Measurements from ENCODE around the gene SQOR.

DNA sequence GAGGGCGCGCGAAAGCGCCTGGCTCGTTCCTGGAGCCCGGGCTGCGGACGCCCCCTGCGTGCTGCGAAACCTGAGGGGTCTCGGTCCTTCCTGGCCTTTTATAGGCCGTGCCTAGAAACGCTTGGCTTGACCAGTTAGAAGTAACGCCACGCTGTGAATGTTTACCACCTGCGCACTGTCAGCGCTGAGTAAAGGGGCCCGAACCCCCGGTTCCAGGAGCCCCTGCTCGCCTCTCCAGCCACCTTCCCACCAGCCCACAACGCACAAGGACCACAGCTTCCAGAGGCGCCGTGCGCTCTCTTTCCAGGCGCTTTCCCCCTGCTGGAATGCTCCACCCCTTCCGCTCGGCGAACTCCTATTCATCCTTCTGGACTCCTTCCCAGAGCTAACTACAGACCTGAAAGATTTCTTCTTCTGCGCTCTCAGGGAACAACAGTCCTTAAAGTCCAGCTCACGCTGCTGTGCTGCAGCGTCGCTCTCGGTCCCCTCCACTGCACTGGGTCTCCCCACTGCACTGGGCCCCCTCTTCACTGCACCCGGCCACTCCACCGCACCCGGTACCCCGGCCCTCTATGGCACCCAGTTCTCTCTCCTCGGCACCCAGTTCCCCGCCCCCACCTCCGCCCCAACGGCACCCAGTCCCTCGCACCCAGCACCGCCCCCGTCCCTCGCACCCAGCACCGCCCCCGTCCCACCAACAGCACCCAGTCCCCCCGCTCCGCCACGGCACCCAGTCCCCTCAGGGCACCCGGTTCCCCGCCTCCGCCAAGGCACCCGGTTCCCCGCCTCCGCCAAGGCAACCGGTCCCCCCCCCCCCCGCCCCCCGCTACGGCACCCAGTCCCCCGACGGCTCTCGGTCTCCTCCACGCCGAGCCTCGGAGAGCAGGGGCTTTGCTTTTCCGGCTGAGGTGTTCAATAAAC, 69.8 kb downstream of the SQOR start:
- TF ChIP-seq CTCF (conservative IDR thresholded peaks at IDR 0.05; ENCODE audit: low read depth, low read length) = no peak
- no peak for TF ChIP-seq EZH2 (IDR thresholded peaks at IDR 0.05; ENCODE audit: borderline replicate concordance, low read depth, low read length, poor library complexity, severe bottlenecking)
